Fibroblast of lung (primary cell): ENCODE data around the gene PPP1R9B. TPM values are rescaled to one million over a fixed set of nuclear protein-coding genes. Genes with fewer than 3 reads are reported as not detected.

Experiments used
- DNase-seq, 2 donors: peaks; one replicate each; pipeline versions ENCODE4 v3.0.0 to v3.0.0-alpha.2; 2010; ENCODE audit warnings: low read depth in 2 of 2
- H2AFZ ChIP-seq: 2 replicates; pipeline ENCODE4 v1.5.1; 2012; ENCODE audit warnings: low read length, control low read depth, inconsistent platforms
- H3K27ac ChIP-seq: 2 replicates; pipeline ENCODE4 v1.5.1; 2011; ENCODE audit warnings: low read length, control low read depth; ENCODE audit not compliant: insufficient read depth
- H3K27me3 ChIP-seq: 2 replicates; pipeline ENCODE4 v1.5.1; 2011; ENCODE audit warnings: mild to moderate bottlenecking, low read length; ENCODE audit not compliant: control insufficient read depth, insufficient read depth
- H3K36me3 ChIP-seq: 2 replicates; pipeline ENCODE4 v1.5.1; 2011; ENCODE audit warnings: low read length; ENCODE audit not compliant: control insufficient read depth, insufficient read depth
- H3K4me1 ChIP-seq: 2 replicates; pipeline ENCODE4 v1.5.1; 2011; ENCODE audit warnings: low read length; ENCODE audit not compliant: control insufficient read depth, insufficient read depth; ENCODE audit errors: extremely low read depth
- H3K4me2 ChIP-seq: 2 replicates; pipeline ENCODE4 v1.5.1; 2011; ENCODE audit warnings: low read length, control low read depth; ENCODE audit not compliant: insufficient read depth; ENCODE audit errors: extremely low read depth
- H3K4me3 ChIP-seq, 4 experiments: fragments of 200-600 bp in 1 of 4; sonication (generic) in 1 of 4; replicated peaks in 1 of 4; 2 replicates each; pipeline ENCODE4 v1.5.1; 2011 to 2016; ENCODE audit warnings: low read length in 4 of 4, low read depth in 3 of 4, mild to moderate bottlenecking in 3 of 4, control low read depth in 2 of 4, inconsistent platforms in 1 of 4, mixed read lengths in 1 of 4; ENCODE audit not compliant: insufficient read depth in 1 of 4; ENCODE audit errors: control extremely low read depth in 1 of 4
- H3K79me2 ChIP-seq: 2 replicates; pipeline ENCODE4 v1.5.1; 2012; ENCODE audit warnings: mild to moderate bottlenecking, low read length, inconsistent platforms; ENCODE audit not compliant: control insufficient read depth, insufficient read depth
- H3K9ac ChIP-seq: 2 replicates; pipeline ENCODE4 v1.5.1; 2011; ENCODE audit warnings: mild to moderate bottlenecking, low read length, control low read depth; ENCODE audit not compliant: insufficient read depth
- H3K9me3 ChIP-seq: 2 replicates; pipeline ENCODE4 v1.5.1; 2012; ENCODE audit warnings: low read depth, low read length; ENCODE audit not compliant: control insufficient read depth, insufficient read depth
- H4K20me1 ChIP-seq: 2 replicates; pipeline ENCODE4 v1.5.1; 2011; ENCODE audit warnings: low read length; ENCODE audit not compliant: control insufficient read depth, insufficient read depth; ENCODE audit errors: extremely low read depth
- CTCF ChIP-seq, 2 donors: IDR thresholded peaks in 1 of 2; conservative IDR thresholded peaks in 1 of 2; 1 replicate in 1 of 2; 2 replicates in 1 of 2; pipeline ENCODE4 v1.5.1; 2011 to 2012; ENCODE audit warnings: low read length in 2 of 2, control low read depth in 1 of 2, inconsistent platforms in 1 of 2, low read depth in 1 of 2, mild to moderate bottlenecking in 1 of 2
- EZH2 ChIP-seq: IDR thresholded peaks from 2 replicates; pipeline ENCODE4 v1.5.1; 2012; ENCODE audit warnings: low read length, control low read depth, mild to moderate bottlenecking; ENCODE audit errors: missing control alignments
- polyA plus RNA-seq, 2 donors: library from polyadenylated mRNA; depleted of rRNA in 1 of 2; stranded (reverse) in 1 of 2; unstranded in 1 of 2; fragments of >200 nt; gene quantifications; 2 replicates each; pipeline ENCODE4 v1.2.1, GENCODE V29; 2011 to 2012; ENCODE audit warnings: missing spikeins in 1 of 2
- total RNA-seq: library from RNA; depleted of rRNA; stranded (reverse); fragments of >200 nt; gene quantifications from 2 replicates; pipeline ENCODE4 v1.2.1, GENCODE V29; 2014

The PPP1R9B gene
- total and polyA plus RNA-seq, 2 donors (not counting 1 experiment from before 2014, with no cell fraction given): 22.1 to 41.5 TPM

GRCh38 chr17:50103252-50103651 is 47.2 kb downstream of the PPP1R9B start:
- no peak for TF ChIP-seq EZH2
- TF ChIP-seq CTCF (conservative IDR thresholded peaks at IDR 0.05 in 1 of 2, IDR thresholded peaks at IDR 0.05 in 1 of 2; ENCODE audit: low read depth in 1 of 2, low read length in 2 of 2): no peak
- Histone ChIP-seq H3K9me3 (no peaks in the 10 kb centered on the region), H4K20me1 (no peaks in the 10 kb centered on the region), H3K9ac (no peak overlapping the region), H3K4me3 (no peak overlapping the region), H3K4me2 (no peak overlapping the region), H3K27ac (no peak overlapping the region), H3K79me2 (no peaks in the 10 kb centered on the region), H2AFZ (no peak overlapping the region), H3K27me3 (no peaks in the 10 kb centered on the region), H3K4me1 (peaks cover 13% of the 10 kb centered on the region), H3K36me3 (peaks cover 2% of the 10 kb centered on the region)
- no peak for DNase-seq

- H3K4me2 ChIP-seq: no peak overlapping the region
These were observed 48.1 kb downstream of the PPP1R9B start for GRCh38 chr17:50102164-50102991.

More at GRCh38 chr17:50102164-50102991, 48.1 kb downstream of the PPP1R9B start:
- DNase-seq: no peak
- no peaks in the 10 kb centered on the region for H4K20me1 ChIP-seq
- H2AFZ ChIP-seq: no peak overlapping the region
- no peaks in the 10 kb centered on the region for H3K27me3 ChIP-seq
- no peaks in the 10 kb centered on the region for H3K79me2 ChIP-seq
- H3K9ac ChIP-seq: no peak overlapping the region
- H3K4me3 ChIP-seq: no peak overlapping the region
- H3K36me3 ChIP-seq: peaks cover 4% of the 10 kb centered on the region
- no peaks in the 10 kb centered on the region for H3K9me3 ChIP-seq
- TF ChIP-seq EZH2 (no peak), CTCF (conservative IDR thresholded peaks at IDR 0.05 in 1 of 2, IDR thresholded peaks at IDR 0.05 in 1 of 2; ENCODE audit: low read depth in 1 of 2, low read length in 2 of 2) (no peak)
- H3K27ac ChIP-seq: no peak overlapping the region
- H3K4me1 ChIP-seq: peaks cover 8% of the 10 kb centered on the region
